Spleen (tissue), 11 donors: ENCODE data around the gene BMPER. TPM values are rescaled to one million over a fixed set of nuclear protein-coding genes. Genes with fewer than 3 reads are reported as not detected.

ENCODE experiments used
- DNase-seq: peaks from one replicate; pipeline ENCODE4 v3.0.0-alpha.2; 2020
- H3K27ac ChIP-seq, 8 donors: fragments of 200-600 bp; sonication (generic) in 7 of 8; 1 replicate in 4 of 8; 2 replicates in 4 of 8; pipeline versions ENCODE4 v1.5.0 to v1.8.0; 2016 to 2021; ENCODE audit warnings: inconsistent platforms in 4 of 8, mild to moderate bottlenecking in 4 of 8, moderate library complexity in 1 of 8
- H3K27me3 ChIP-seq, 7 donors: fragments of 200-600 bp; sonication (generic) in 6 of 7; replicated peaks in 1 of 7; 1 replicate in 4 of 7; 2 replicates in 3 of 7; pipeline versions ENCODE4 v1.5.0 to v1.8.0; 2016 to 2021; ENCODE audit warnings: inconsistent platforms in 3 of 7, mild to moderate bottlenecking in 1 of 7
- H3K36me3 ChIP-seq, 6 donors: fragments of 200-600 bp; sonication (generic) in 5 of 6; 1 replicate in 4 of 6; 2 replicates in 2 of 6; pipeline versions ENCODE4 v1.5.0 to v1.8.0; 2016 to 2021; ENCODE audit warnings: inconsistent platforms in 2 of 6
- H3K4me1 ChIP-seq, 6 donors: fragments of 200-600 bp; sonication (generic) in 5 of 6; 1 replicate in 3 of 6; 2 replicates in 3 of 6; pipeline versions ENCODE4 v1.5.0 to v1.8.0; 2016 to 2021; ENCODE audit warnings: inconsistent platforms in 3 of 6
- H3K4me3 ChIP-seq, 8 donors: fragments of 200-600 bp; sonication (generic) in 7 of 8; 1 replicate in 4 of 8; 2 replicates in 4 of 8; pipeline versions ENCODE4 v1.5.0 to v1.8.0; 2016 to 2021; ENCODE audit warnings: inconsistent platforms in 4 of 8, mild to moderate bottlenecking in 4 of 8, moderate library complexity in 2 of 8
- H3K9me3 ChIP-seq, 8 donors: fragments of 200-600 bp; sonication (generic) in 7 of 8; 1 replicate in 4 of 8; 2 replicates in 4 of 8; pipeline versions ENCODE4 v1.5.0 to v1.8.0; 2016 to 2021; ENCODE audit warnings: inconsistent platforms in 4 of 8
- CTCF ChIP-seq, 11 experiments: fragments of 200-600 bp in 7 of 11; fragments of 450-650 bp in 4 of 11; sonication (generic) in 4 of 11; IDR thresholded peaks in 8 of 11; conservative IDR thresholded peaks in 3 of 11; 1 replicate in 7 of 11; 2 replicates in 4 of 11; pipeline versions ENCODE4 v1.4.0 to v1.8.0; 2016 to 2021; ENCODE audit warnings: antibody characterized with exemption in 11 of 11, inconsistent platforms in 4 of 11, mild to moderate bottlenecking in 1 of 11
- POLR2A ChIP-seq, 3 donors: fragments of 450-650 bp; IDR thresholded peaks; one replicate each; pipeline ENCODE4 v1.5.1; 2017; ENCODE audit warnings: antibody characterized with exemption in 3 of 3, mild to moderate bottlenecking in 1 of 3
- POLR2AphosphoS5 ChIP-seq, 3 donors: sonication (generic); formaldehyde crosslinking; IDR thresholded peaks; one replicate each; pipeline ENCODE4 v1.5.1; 2017; ENCODE audit warnings: antibody characterized with exemption in 3 of 3
- WGBS, 5 donors: extraction: QIAGEN DNeasy Blood & Tissue Kit in 3 of 5; methylation state at CpG; one replicate each; pipeline versions ENCODE4 v1.1.5 to v1.1.7; 2013 to 2018; 5-methylcytosine and 5-hydroxymethylcytosine counted together
- intact Hi-C: fragments of 100-400 bp; cut with DNase I; formaldehyde crosslinking; loops from one replicate; pipeline ENCODE4 v1.15.0; 2023; ENCODE audit warnings: low total_unique reads
- polyA plus RNA-seq, 3 donors: library from polyadenylated mRNA; stranded (reverse); fragments of 200-250 nt; gene quantifications; one replicate each; pipeline ENCODE4 v1.2.1, GENCODE V29; 2013
- total RNA-seq, 7 donors: library from RNA; depleted of rRNA in 3 of 7; stranded (reverse); fragments of >200 nt in 3 of 7; fragmentation: NEBNext Ultra II Directional in 4 of 7; extraction: Animal tissue kit (Norgen Biotek cat#: 25700) in 4 of 7; gene quantifications; one replicate each; pipeline versions ENCODE4 v1.1.0 to v1.2.1, GENCODE V29; 2016 to 2021
- donor health status: healthy with polysubstance abuse.
- donor health status: DM: no; HTN: no; CAD: no; lungs with moderate emphysema.
- donor health status: DM: no; HTN: no; CAD: no.
- donor health status: Bipolar disorder and iron deficiency.
- donor health status: healthy.
- donor health status: DM: no; HTN: no; CAD: no.
- donor health status: DM: yes; HTN: yes; CAD: no.

BMPER gene
- total and polyA plus RNA-seq, 10 donors = 0.14 to 4.4 (median 2.1) TPM

- no peak overlapping the region for H3K27ac ChIP-seq
- no peaks in the 10 kb centered on the region for H3K27me3 ChIP-seq
- H3K4me3 ChIP-seq = no peak overlapping the region
- no peaks in the 10 kb centered on the region for H3K9me3 ChIP-seq
- no peaks in the 10 kb centered on the region for H3K36me3 ChIP-seq
- intact Hi-C loops = no loop called here
- WGBS, 5 donors = 69 to 81% (median 70%) methylated on average over 2 of the region's 2 CpGs
- no peak for DNase-seq
- no peak for TF ChIP-seq POLR2AphosphoS5 (IDR thresholded peaks at IDR 0.05)
- TF ChIP-seq CTCF (IDR thresholded peaks at IDR 0.05 in 8 of 11, conservative IDR thresholded peaks at IDR 0.05 in 3 of 11) = no peak
- no peak for TF ChIP-seq POLR2A (IDR thresholded peaks at IDR 0.05)
- H3K4me1 ChIP-seq = no peaks in the 10 kb centered on the region
Observed at GRCh38 chr7:34069676-34070075, 164.3 kb downstream of the BMPER start.

- H3K27ac ChIP-seq = no peak overlapping the region
- DNase-seq = no peak
- intact Hi-C loops = no loop called here
- 63 to 76% (median 68%) methylated on average over 5 of the region's 5 CpGs for WGBS, 5 donors
- no peak for TF ChIP-seq CTCF (IDR thresholded peaks at IDR 0.05 in 8 of 11, conservative IDR thresholded peaks at IDR 0.05 in 3 of 11)
- H3K4me1 ChIP-seq = no peaks in the 10 kb centered on the region
- H3K4me3 ChIP-seq = no peak overlapping the region
- H3K9me3 ChIP-seq = no peaks in the 10 kb centered on the region
- no peaks in the 10 kb centered on the region for H3K27me3 ChIP-seq
- no peaks in the 10 kb centered on the region for H3K36me3 ChIP-seq
Observed at GRCh38 chr7:34070511-34071323, 165.4 kb downstream of the BMPER start.

GRCh38 chr7:34073676-34074075, 168.3 kb downstream of the BMPER start:
- Histone ChIP-seq H3K4me1 (no peaks in the 10 kb centered on the region), H3K27ac (no peak overlapping the region), H3K4me3 (no peak overlapping the region), H3K36me3 (no peaks in the 10 kb centered on the region), H3K27me3 (no peaks in the 10 kb centered on the region), H3K9me3 (no peaks in the 10 kb centered on the region)
- TF ChIP-seq POLR2A (IDR thresholded peaks at IDR 0.05) = no peak
- no peak for TF ChIP-seq CTCF (IDR thresholded peaks at IDR 0.05 in 8 of 11, conservative IDR thresholded peaks at IDR 0.05 in 3 of 11)
- no peak for TF ChIP-seq POLR2AphosphoS5 (IDR thresholded peaks at IDR 0.05)
- intact Hi-C loops = no loop called here
- 45 to 64% (median 52%) methylated on average over 2 of the region's 2 CpGs for WGBS, 5 donors
- no peak for DNase-seq

- Histone ChIP-seq H3K36me3 (no peaks in the 10 kb centered on the region), H3K4me3 (no peak overlapping the region), H3K9me3 (no peaks in the 10 kb centered on the region), H3K27me3 (no peaks in the 10 kb centered on the region), H3K27ac (no peak overlapping the region), H3K4me1 (no peaks in the 10 kb centered on the region)
- 82 to 88% (median 82%) methylated on average over 7 of the region's 7 CpGs for WGBS, 5 donors
- no peak for TF ChIP-seq CTCF (IDR thresholded peaks at IDR 0.05 in 8 of 11, conservative IDR thresholded peaks at IDR 0.05 in 3 of 11)
- TF ChIP-seq POLR2AphosphoS5 (IDR thresholded peaks at IDR 0.05) = no peak
- no peak for TF ChIP-seq POLR2A (IDR thresholded peaks at IDR 0.05)
- intact Hi-C loops = no loop called here
- DNase-seq = no peak
Observed at GRCh38 chr7:34074421-34074820, 169.1 kb downstream of the BMPER start.
